ENCODE measurements around the gene SLIT3.

The SLIT3 gene

GRCh38 chr5:168781941-168782571 lies 518.9 kb downstream of the SLIT3 start:
- Histone ChIP-seq H3K27me3 (ENCODE audit: control insufficient read depth, insufficient read depth, low read length) (no peaks in the 10 kb centered on the region), H3K4me3 (ENCODE audit: low read depth, low read length) (no peak overlapping the region), H3K36me3 (ENCODE audit: control insufficient read depth, insufficient read depth, low read length) (no peaks in the 10 kb centered on the region), H3K4me1 (ENCODE audit: control insufficient read depth, insufficient read depth, low read length) (peaks cover 7% of the 10 kb centered on the region; the same call in 1 of the 2 replicates), H3K9ac (ENCODE audit: low read length) (no peak overlapping the region), H3K9me3 (ENCODE audit: control insufficient read depth, insufficient read depth, low read depth, low read length) (no peaks in the 10 kb centered on the region), H3K27ac (ENCODE audit: low read depth, low read length) (no peak overlapping the region)

- no peak overlapping the region for H3K27ac ChIP-seq (ENCODE audit: low read depth, low read length)
These were observed 520.1 kb downstream of the SLIT3 start for GRCh38 chr5:168780888-168781287.

GRCh38 chr5:168779333-168779732 lies 521.6 kb downstream of the SLIT3 start:
- Histone ChIP-seq H3K9me3 (ENCODE audit: control insufficient read depth, insufficient read depth, low read depth, low read length) (no peaks in the 10 kb centered on the region), H3K27me3 (ENCODE audit: control insufficient read depth, insufficient read depth, low read length) (no peaks in the 10 kb centered on the region), H3K4me3 (ENCODE audit: low read depth, low read length) (no peak overlapping the region), H3K9ac (ENCODE audit: low read length) (no peak overlapping the region), H3K36me3 (ENCODE audit: control insufficient read depth, insufficient read depth, low read length) (no peaks in the 10 kb centered on the region), H3K4me1 (ENCODE audit: control insufficient read depth, insufficient read depth, low read length) (peaks cover 7% of the 10 kb centered on the region; the same call in 1 of the 2 replicates), H3K27ac (ENCODE audit: low read depth, low read length) (no peak overlapping the region)

More at GRCh38 chr5:168780888-168781287, 520.1 kb downstream of the SLIT3 start:
- Histone ChIP-seq H3K9ac (ENCODE audit: low read length) (no peak overlapping the region), H3K9me3 (ENCODE audit: control insufficient read depth, insufficient read depth, low read depth, low read length) (no peaks in the 10 kb centered on the region), H3K27me3 (ENCODE audit: control insufficient read depth, insufficient read depth, low read length) (no peaks in the 10 kb centered on the region), H3K4me3 (ENCODE audit: low read depth, low read length) (no peak overlapping the region), H3K4me1 (ENCODE audit: control insufficient read depth, insufficient read depth, low read length) (peaks cover 7% of the 10 kb centered on the region; the same call in 1 of the 2 replicates), H3K36me3 (ENCODE audit: control insufficient read depth, insufficient read depth, low read length) (no peaks in the 10 kb centered on the region)

GRCh38 chr5:168778536-168778935 lies 522.4 kb downstream of the SLIT3 start:
- no peaks in the 10 kb centered on the region for H3K36me3 ChIP-seq (ENCODE audit: control insufficient read depth, insufficient read depth, low read length)
- H3K4me1 ChIP-seq (ENCODE audit: control insufficient read depth, insufficient read depth, low read length), result peaks cover 7% of the 10 kb centered on the region; the same call in 1 of the 2 replicates
- no peaks in the 10 kb centered on the region for H3K9me3 ChIP-seq (ENCODE audit: control insufficient read depth, insufficient read depth, low read depth, low read length)
- H3K27me3 ChIP-seq (ENCODE audit: control insufficient read depth, insufficient read depth, low read length), result no peaks in the 10 kb centered on the region
- no peak overlapping the region for H3K4me3 ChIP-seq (ENCODE audit: low read depth, low read length)
- no peak overlapping the region for H3K27ac ChIP-seq (ENCODE audit: low read depth, low read length)
- no peak overlapping the region for H3K9ac ChIP-seq (ENCODE audit: low read length)

- no peaks in the 10 kb centered on the region for H3K36me3 ChIP-seq (ENCODE audit: control insufficient read depth, insufficient read depth, low read length)
- H3K27me3 ChIP-seq (ENCODE audit: control insufficient read depth, insufficient read depth, low read length), result no peaks in the 10 kb centered on the region
- no peak overlapping the region for H3K27ac ChIP-seq (ENCODE audit: low read depth, low read length)
- no peak overlapping the region for H3K9ac ChIP-seq (ENCODE audit: low read length)
- H3K4me3 ChIP-seq (ENCODE audit: low read depth, low read length), result no peak overlapping the region
- peaks cover 7% of the 10 kb centered on the region; the same call in 1 of the 2 replicates for H3K4me1 ChIP-seq (ENCODE audit: control insufficient read depth, insufficient read depth, low read length)
- H3K9me3 ChIP-seq (ENCODE audit: control insufficient read depth, insufficient read depth, low read depth, low read length), result no peaks in the 10 kb centered on the region
These were observed 523.3 kb downstream of the SLIT3 start for GRCh38 chr5:168777651-168778050.

GRCh38 chr5:168776070-168776469 lies 524.9 kb downstream of the SLIT3 start:
- H3K36me3 ChIP-seq (ENCODE audit: control insufficient read depth, insufficient read depth, low read length), result no peaks in the 10 kb centered on the region
- H3K27ac ChIP-seq (ENCODE audit: low read depth, low read length), result no peak overlapping the region
- H3K9me3 ChIP-seq (ENCODE audit: control insufficient read depth, insufficient read depth, low read depth, low read length), result no peaks in the 10 kb centered on the region
- no peaks in the 10 kb centered on the region for H3K27me3 ChIP-seq (ENCODE audit: control insufficient read depth, insufficient read depth, low read length)
- no peak overlapping the region for H3K4me3 ChIP-seq (ENCODE audit: low read depth, low read length)
- H3K9ac ChIP-seq (ENCODE audit: low read length), result no peak overlapping the region
- no peaks in the 10 kb centered on the region for H3K4me1 ChIP-seq (ENCODE audit: control insufficient read depth, insufficient read depth, low read length)

- Histone ChIP-seq H3K36me3 (ENCODE audit: control insufficient read depth, insufficient read depth, low read length) (no peaks in the 10 kb centered on the region), H3K4me3 (ENCODE audit: low read depth, low read length) (no peak overlapping the region), H3K9ac (ENCODE audit: low read length) (no peak overlapping the region), H3K27me3 (ENCODE audit: control insufficient read depth, insufficient read depth, low read length) (no peaks in the 10 kb centered on the region), H3K4me1 (ENCODE audit: control insufficient read depth, insufficient read depth, low read length) (no peaks in the 10 kb centered on the region), H3K9me3 (ENCODE audit: control insufficient read depth, insufficient read depth, low read depth, low read length) (peaks cover 4% of the 10 kb centered on the region; the same call in 1 of the 2 replicates), H3K27ac (ENCODE audit: low read depth, low read length) (no peak overlapping the region)
These were observed 527.7 kb downstream of the SLIT3 start for GRCh38 chr5:168773226-168773625.

- H3K9me3 ChIP-seq (ENCODE audit: control insufficient read depth, insufficient read depth, low read depth, low read length), result peaks cover 12% of the 10 kb centered on the region
- no peak overlapping the region for H3K9ac ChIP-seq (ENCODE audit: low read length)
- no peaks in the 10 kb centered on the region for H3K4me1 ChIP-seq (ENCODE audit: control insufficient read depth, insufficient read depth, low read length)
- no peak overlapping the region for H3K27ac ChIP-seq (ENCODE audit: low read depth, low read length)
- H3K27me3 ChIP-seq (ENCODE audit: control insufficient read depth, insufficient read depth, low read length), result no peaks in the 10 kb centered on the region
- H3K36me3 ChIP-seq (ENCODE audit: control insufficient read depth, insufficient read depth, low read length), result no peaks in the 10 kb centered on the region
- H3K4me3 ChIP-seq (ENCODE audit: low read depth, low read length), result no peak overlapping the region
These were observed 528.5 kb downstream of the SLIT3 start for GRCh38 chr5:168772316-168772961.

GRCh38 chr5:168771678-168772077 lies 529.3 kb downstream of the SLIT3 start:
- Histone ChIP-seq H3K27ac (ENCODE audit: low read depth, low read length) (no peak overlapping the region), H3K27me3 (ENCODE audit: control insufficient read depth, insufficient read depth, low read length) (no peaks in the 10 kb centered on the region), H3K9ac (ENCODE audit: low read length) (no peak overlapping the region), H3K36me3 (ENCODE audit: control insufficient read depth, insufficient read depth, low read length) (no peaks in the 10 kb centered on the region), H3K4me3 (ENCODE audit: low read depth, low read length) (no peak overlapping the region), H3K4me1 (ENCODE audit: control insufficient read depth, insufficient read depth, low read length) (no peaks in the 10 kb centered on the region), H3K9me3 (ENCODE audit: control insufficient read depth, insufficient read depth, low read depth, low read length) (peaks cover 14% of the 10 kb centered on the region)

GRCh38 chr5:168770996-168771395 lies 529.9 kb downstream of the SLIT3 start:
- no peaks in the 10 kb centered on the region for H3K36me3 ChIP-seq (ENCODE audit: control insufficient read depth, insufficient read depth, low read length)
- H3K4me3 ChIP-seq (ENCODE audit: low read depth, low read length), result no peak overlapping the region
- H3K4me1 ChIP-seq (ENCODE audit: control insufficient read depth, insufficient read depth, low read length), result no peaks in the 10 kb centered on the region
- H3K27ac ChIP-seq (ENCODE audit: low read depth, low read length), result no peak overlapping the region
- H3K9me3 ChIP-seq (ENCODE audit: control insufficient read depth, insufficient read depth, low read depth, low read length), result peaks cover 14% of the 10 kb centered on the region
- H3K9ac ChIP-seq (ENCODE audit: low read length), result no peak overlapping the region
- no peaks in the 10 kb centered on the region for H3K27me3 ChIP-seq (ENCODE audit: control insufficient read depth, insufficient read depth, low read length)

- H3K4me3 ChIP-seq (ENCODE audit: low read depth, low read length), result no peak overlapping the region
- H3K9me3 ChIP-seq (ENCODE audit: control insufficient read depth, insufficient read depth, low read depth, low read length), result peaks cover 14% of the 10 kb centered on the region
- no peak overlapping the region for H3K9ac ChIP-seq (ENCODE audit: low read length)
- H3K27ac ChIP-seq (ENCODE audit: low read depth, low read length), result no peak overlapping the region
- no peaks in the 10 kb centered on the region for H3K27me3 ChIP-seq (ENCODE audit: control insufficient read depth, insufficient read depth, low read length)
- H3K36me3 ChIP-seq (ENCODE audit: control insufficient read depth, insufficient read depth, low read length), result no peaks in the 10 kb centered on the region
- no peaks in the 10 kb centered on the region for H3K4me1 ChIP-seq (ENCODE audit: control insufficient read depth, insufficient read depth, low read length)
These were observed 530.9 kb downstream of the SLIT3 start for GRCh38 chr5:168770036-168770498.

All from HUES6 (cell line).